HFF-Myc (cell line): Measurements from ENCODE around the gene TIPARP.
"Not testable (repeated sequence)": the region's sequence is repeated elsewhere in the genome, so short reads cannot be mapped to it uniquely, and the experiment has no call there.

Source experiments
- DNase-seq: peaks from one replicate; pipeline ENCODE4 v3.0.0-alpha.2; 2011; ENCODE audit warnings: low read depth; ENCODE audit errors: extremely low read depth
- H3K4me3 ChIP-seq: replicated peaks from 2 replicates; pipeline ENCODE4 v1.5.1; 2011; ENCODE audit warnings: low read depth, mild to moderate bottlenecking, control low read depth, low read length
- CTCF ChIP-seq: IDR thresholded peaks from 2 replicates; pipeline ENCODE4 v1.5.1; 2012; ENCODE audit warnings: mild to moderate bottlenecking, low read depth, low read length, control low read depth; ENCODE audit errors: missing control alignments

The TIPARP gene

GRCh38 chr3:156732261-156732660, 57.9 kb downstream of the TIPARP start:
- no peak for DNase-seq
- TF ChIP-seq CTCF: no peak

GRCh38 chr3:156732715-156733421, 58.5 kb downstream of the TIPARP start:
- no peak for TF ChIP-seq CTCF
- no peak overlapping the region for H3K4me3 ChIP-seq
- DNase-seq: no peak

More at GRCh38 chr3:156732261-156732660, 57.9 kb downstream of the TIPARP start:
- H3K4me3 ChIP-seq: no peak overlapping the region

- H3K4me3 ChIP-seq, DNase-seq: not testable (repeated sequence)
Measured at GRCh38 chr3:156734661-156735060, 60.3 kb downstream of the TIPARP start.

- no peak overlapping the region for H3K4me3 ChIP-seq
- no peak for DNase-seq
- no peak for TF ChIP-seq CTCF
Measured at GRCh38 chr3:156735471-156735870, 61.1 kb downstream of the TIPARP start.

GRCh38 chr3:156737049-156737448, 62.7 kb downstream of the TIPARP start:
- DNase-seq, H3K4me3 ChIP-seq: not testable (repeated sequence)

- no peak overlapping the region for H3K4me3 ChIP-seq
- no peak for DNase-seq
- no peak for TF ChIP-seq CTCF
Measured at GRCh38 chr3:156738251-156738650, 63.9 kb downstream of the TIPARP start.

GRCh38 chr3:156739976-156740375, 65.6 kb downstream of the TIPARP start:
- no peak overlapping the region for H3K4me3 ChIP-seq
- TF ChIP-seq CTCF: no peak
- DNase-seq: no peak

- not testable (repeated sequence) for DNase-seq, H3K4me3 ChIP-seq
Measured at GRCh38 chr3:156740581-156740980, 66.2 kb downstream of the TIPARP start.
